ENCODE measurements around the gene CFAP107.

DNA sequence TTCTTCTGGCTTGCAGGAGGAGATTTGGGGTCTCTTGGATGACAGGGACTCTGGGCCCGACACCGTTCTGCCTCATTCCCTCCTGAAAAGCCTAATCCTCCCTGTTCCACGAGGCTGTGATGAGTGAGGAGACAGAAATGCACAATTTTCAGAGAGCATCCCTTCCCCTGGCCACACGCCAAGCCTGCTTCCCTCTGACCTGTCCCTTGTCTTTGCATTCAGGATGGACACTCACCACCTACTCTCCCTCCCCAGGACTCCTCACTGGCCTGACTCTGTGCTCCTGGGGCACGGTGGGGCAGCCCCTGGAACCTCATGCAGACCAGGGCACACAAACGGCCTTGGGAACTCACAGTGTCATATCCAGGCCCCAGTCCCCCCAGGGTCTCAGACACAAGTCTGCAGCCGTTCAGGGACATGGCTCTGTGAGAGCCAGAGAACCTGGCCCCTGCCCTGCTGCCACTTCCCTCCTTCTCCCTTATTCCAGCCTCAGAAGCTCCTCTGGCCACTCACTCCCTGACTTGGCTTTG lies 24.0 kb downstream of the CFAP107 start:
- TF ChIP-seq BHLHE40 (IDR thresholded peaks at IDR 0.05; ENCODE audit: borderline replicate concordance) (no peak), TARDBP (IDR thresholded peaks at IDR 0.05) (no peak), ARNT (IDR thresholded peaks at IDR 0.05) (no peak), FOXM1 (IDR thresholded peaks at IDR 0.05; ENCODE audit: borderline replicate concordance) (no peak), L3MBTL2 (conservative IDR thresholded peaks at IDR 0.05) (no peak), SP1 (IDR thresholded peaks at IDR 0.05) (no peak), SUZ12 (IDR thresholded peaks at IDR 0.05) (no peak), FOXA1 (IDR thresholded peaks at IDR 0.05) (no peak), NFRKB (IDR thresholded peaks at IDR 0.05) (no peak), HDGF (IDR thresholded peaks at IDR 0.05; ENCODE audit: borderline replicate concordance) (no peak)
